ENCODE measurements around the gene PTPRH. TPM values are rescaled to one million over a fixed set of nuclear protein-coding genes. Genes with fewer than 3 reads are reported as not detected.
"Not testable (repeated sequence)": the region's sequence is repeated elsewhere in the genome, so short reads cannot be mapped to it uniquely, and the experiment has no call there.

Gene PTPRH
- total RNA-seq, 3 donors from 2014 or later (not counting 1 experiment from before 2014, with no cell fraction given), result 0.45 TPM; not detected in 2

- WGBS (ENCODE audit: insufficient coverage), result 46% methylated on average over 29 of the region's 29 CpGs
Observed at GRCh38 chr19:55206664-55207500, 2.4 kb downstream of the PTPRH start.

GRCh38 chr19:55202199-55202598, 7.1 kb downstream of the PTPRH start:
- DNase-seq, result peak in 1 of 2 donors; percentile 36
- H3K36me3 ChIP-seq (ENCODE audit: control insufficient read depth, insufficient read depth, low read length); H3K9me3 ChIP-seq (ENCODE audit: control insufficient read depth, insufficient read depth, low read length); H3K4me1 ChIP-seq (ENCODE audit: control insufficient read depth, insufficient read depth, low read length); H3K4me3 ChIP-seq (ENCODE audit: low read length); H3K27ac ChIP-seq (ENCODE audit: low read length); H3K4me1 Mint-ChIP-seq; H3K4me3 Mint-ChIP-seq; H3K36me3 Mint-ChIP-seq; H3K27me3 ChIP-seq (ENCODE audit: control insufficient read depth, insufficient read depth, low read length); intact Hi-C loops (cut with micrococcal nuclease); H3K27ac Mint-ChIP-seq; H3K9me3 Mint-ChIP-seq: not testable (repeated sequence)
- H3K27me3 Mint-ChIP-seq (ENCODE audit: low read depth in 2 of 2), result peaks cover 16 to 24% of the 10 kb centered on the region in 2 donors
- WGBS (ENCODE audit: insufficient coverage), result 64% methylated on average over 10 of the region's 10 CpGs
- ATAC-seq, result peak in 2 of 3 donors; percentile 38 to 46

More at GRCh38 chr19:55206664-55207500, 2.4 kb downstream of the PTPRH start:
- DNase-seq (peak; percentile 23 to 49), ATAC-seq (peak; percentile 51 to 98 (median 95))
- no peaks in the 10 kb centered on the region for H3K36me3 ChIP-seq (ENCODE audit: control insufficient read depth, insufficient read depth, low read length)
- no peak overlapping the region for H3K27ac ChIP-seq (ENCODE audit: low read length)
- no peaks in the 10 kb centered on the region for H3K9me3 ChIP-seq (ENCODE audit: control insufficient read depth, insufficient read depth, low read length)
- peaks cover 6 to 17% of the 10 kb centered on the region in 2 donors for H3K4me1 Mint-ChIP-seq
- H3K4me3 ChIP-seq (ENCODE audit: low read length), result no peak overlapping the region
- no peaks in the 10 kb centered on the region for H3K9me3 Mint-ChIP-seq
- no peaks in the 10 kb centered on the region for H3K27me3 ChIP-seq (ENCODE audit: control insufficient read depth, insufficient read depth, low read length)
- peak overlapping the region; percentile 74 to 81 for H3K27ac Mint-ChIP-seq
- peaks cover 18% of the 10 kb centered on the region in 2 donors for H3K27me3 Mint-ChIP-seq (ENCODE audit: low read depth in 2 of 2)
- TF ChIP-seq CTCF (IDR thresholded peaks at IDR 0.05), result no peak
- intact Hi-C loops (cut with micrococcal nuclease), result no loop called here
- peak overlapping the region; percentile 13 for H3K4me3 Mint-ChIP-seq
- H3K4me1 ChIP-seq (ENCODE audit: control insufficient read depth, insufficient read depth, low read length), result peaks cover 7% of the 10 kb centered on the region
- H3K36me3 Mint-ChIP-seq, result no peaks in the 10 kb centered on the region

- Mint-ChIP-seq H3K4me3 (no peak overlapping the region), H3K4me1 (no peaks in the 10 kb centered on the region), H3K27me3 (ENCODE audit: low read depth in 2 of 2) (peaks cover 3 to 22% of the 10 kb centered on the region in 2 donors), H3K27ac (no peak overlapping the region), H3K9me3 (no peaks in the 10 kb centered on the region), H3K36me3 (no peaks in the 10 kb centered on the region)
- no peak for TF ChIP-seq CTCF (IDR thresholded peaks at IDR 0.05)
- intact Hi-C loops (cut with micrococcal nuclease), result no loop called here
- ATAC-seq, result no peak
- no peak for DNase-seq
- H3K27ac ChIP-seq (ENCODE audit: low read length), result no peak overlapping the region
- H3K4me3 ChIP-seq (ENCODE audit: low read length), result no peak overlapping the region
- H3K27me3 ChIP-seq (ENCODE audit: control insufficient read depth, insufficient read depth, low read length), result no peaks in the 10 kb centered on the region
- 76% methylated on average over 5 of the region's 5 CpGs for WGBS (ENCODE audit: insufficient coverage)
- H3K4me1 ChIP-seq (ENCODE audit: control insufficient read depth, insufficient read depth, low read length), result no peaks in the 10 kb centered on the region
- no peaks in the 10 kb centered on the region for H3K36me3 ChIP-seq (ENCODE audit: control insufficient read depth, insufficient read depth, low read length)
- H3K9me3 ChIP-seq (ENCODE audit: control insufficient read depth, insufficient read depth, low read length), result no peaks in the 10 kb centered on the region
Observed at GRCh38 chr19:55199620-55200204, 9.6 kb downstream of the PTPRH start.

GRCh38 chr19:55198651-55199050, 10.7 kb downstream of the PTPRH start:
- Mint-ChIP-seq H3K4me1 (no peaks in the 10 kb centered on the region), H3K36me3 (no peaks in the 10 kb centered on the region), H3K9me3 (no peaks in the 10 kb centered on the region), H3K4me3 (no peak overlapping the region), H3K27ac (no peak overlapping the region), H3K27me3 (ENCODE audit: low read depth in 2 of 2) (peaks cover 0 to 19% of the 10 kb centered on the region in 2 donors)
- DNase-seq (no peak), ATAC-seq (no peak)
- intact Hi-C loops (cut with micrococcal nuclease), result no loop called here
- WGBS (ENCODE audit: insufficient coverage), result 62% methylated on average over 5 of the region's 5 CpGs
- Histone ChIP-seq H3K36me3 (ENCODE audit: control insufficient read depth, insufficient read depth, low read length) (no peaks in the 10 kb centered on the region), H3K27ac (ENCODE audit: low read length) (no peak overlapping the region), H3K4me1 (ENCODE audit: control insufficient read depth, insufficient read depth, low read length) (no peaks in the 10 kb centered on the region), H3K9me3 (ENCODE audit: control insufficient read depth, insufficient read depth, low read length) (no peaks in the 10 kb centered on the region), H3K27me3 (ENCODE audit: control insufficient read depth, insufficient read depth, low read length) (no peaks in the 10 kb centered on the region), H3K4me3 (ENCODE audit: low read length) (no peak overlapping the region)
- no peak for TF ChIP-seq CTCF (IDR thresholded peaks at IDR 0.05)
